ENCODE measurements around the gene ZFAND3. TPM values are rescaled to one million over a fixed set of nuclear protein-coding genes. Genes with fewer than 3 reads are reported as not detected.

Gene ZFAND3
- total RNA-seq, 1 experiment from 2014 or later = 47.2 TPM

- TF ChIP-seq TCF7L2 (IDR thresholded peaks at IDR 0.05; ENCODE audit: borderline replicate concordance, extremely low read depth, insufficient read depth, insufficient read length) (no peak), JUND (IDR thresholded peaks at IDR 0.05) (no peak)
- intact Hi-C loops (cut with micrococcal nuclease) = no loop called here
- ChIA-PET CTCF (no interaction called here), POLR2A (no interaction called here), RAD21 (ENCODE audit: low non-redundant PET in 1 of 2, low total read pairs in 2 of 2, uncharacterized antibody in 2 of 2, unreplicated experiment in 2 of 2) (no interaction called here)
- Histone ChIP-seq H3K36me3 (ENCODE audit: control insufficient read depth in 1 of 2, insufficient read depth in 2 of 2, low read length in 2 of 2) (no peaks in the 10 kb centered on the region), H3K9ac (ENCODE audit: low read length) (no peak overlapping the region), H3K27ac (ENCODE audit: low read depth, low read length) (no peak overlapping the region), H4K20me1 (ENCODE audit: insufficient read depth) (no peaks in the 10 kb centered on the region; the same call in 1 of the 2 replicates), H3K4me2 (ENCODE audit: low read length) (no peak overlapping the region), H3K4me3 (replicated peaks in 1 of 2; ENCODE audit: low read depth in 1 of 2, low read length in 2 of 2) (no peak overlapping the region), H3K79me2 (ENCODE audit: insufficient read depth, low read length) (peaks cover 42% of the 10 kb centered on the region), H3K9me3 (ENCODE audit: control insufficient read depth in 1 of 2, insufficient read depth in 1 of 2, low read depth in 1 of 2, low read length in 2 of 2) (no peaks in the 10 kb centered on the region), H3K4me1 (ENCODE audit: control insufficient read depth in 1 of 2, insufficient read depth in 2 of 2, low read length in 2 of 2) (no peaks in the 10 kb centered on the region), H3K9me2 (ENCODE audit: insufficient read depth) (no peaks in the 10 kb centered on the region), H2AFZ (ENCODE audit: low read depth, low read length, poor library complexity, severe bottlenecking) (no peak overlapping the region), H3K27me3 (ENCODE audit: insufficient read depth, low read length) (no peaks in the 10 kb centered on the region)
- no peak for DNase-seq (ENCODE audit: low read depth, low spot score)
- no peak for ATAC-seq
- BruUV-seq (replicated peaks) = no TSS peak
These were observed 139.5 kb downstream of the ZFAND3 start for GRCh38 chr6:37959061-37959460.

- Histone ChIP-seq H3K9me3 (ENCODE audit: control insufficient read depth in 1 of 2, insufficient read depth in 1 of 2, low read depth in 1 of 2, low read length in 2 of 2) (no peaks in the 10 kb centered on the region), H3K79me2 (ENCODE audit: insufficient read depth, low read length) (peaks cover 34% of the 10 kb centered on the region), H2AFZ (ENCODE audit: low read depth, low read length, poor library complexity, severe bottlenecking) (no peak overlapping the region), H3K36me3 (ENCODE audit: control insufficient read depth in 1 of 2, insufficient read depth in 2 of 2, low read length in 2 of 2) (no peaks in the 10 kb centered on the region), H3K4me3 (replicated peaks in 1 of 2; ENCODE audit: low read depth in 1 of 2, low read length in 2 of 2) (no peak overlapping the region), H3K9me2 (ENCODE audit: insufficient read depth) (no peaks in the 10 kb centered on the region), H3K27me3 (ENCODE audit: insufficient read depth, low read length) (no peaks in the 10 kb centered on the region), H3K4me1 (ENCODE audit: control insufficient read depth in 1 of 2, insufficient read depth in 2 of 2, low read length in 2 of 2) (no peaks in the 10 kb centered on the region), H4K20me1 (ENCODE audit: insufficient read depth) (no peaks in the 10 kb centered on the region), H3K4me2 (ENCODE audit: low read length) (no peak overlapping the region), H3K9ac (ENCODE audit: low read length) (no peak overlapping the region), H3K27ac (ENCODE audit: low read depth, low read length) (no peak overlapping the region)
- ChIA-PET CTCF (no interaction called here), POLR2A (no interaction called here), RAD21 (ENCODE audit: low non-redundant PET in 1 of 2, low total read pairs in 2 of 2, uncharacterized antibody in 2 of 2, unreplicated experiment in 2 of 2) (no interaction called here)
- intact Hi-C loops (cut with micrococcal nuclease) = no loop called here
- DNase-seq (ENCODE audit: low read depth, low spot score) = no peak
- ATAC-seq = no peak
- BruUV-seq (replicated peaks) = no TSS peak
- TF ChIP-seq, protein P1, sequence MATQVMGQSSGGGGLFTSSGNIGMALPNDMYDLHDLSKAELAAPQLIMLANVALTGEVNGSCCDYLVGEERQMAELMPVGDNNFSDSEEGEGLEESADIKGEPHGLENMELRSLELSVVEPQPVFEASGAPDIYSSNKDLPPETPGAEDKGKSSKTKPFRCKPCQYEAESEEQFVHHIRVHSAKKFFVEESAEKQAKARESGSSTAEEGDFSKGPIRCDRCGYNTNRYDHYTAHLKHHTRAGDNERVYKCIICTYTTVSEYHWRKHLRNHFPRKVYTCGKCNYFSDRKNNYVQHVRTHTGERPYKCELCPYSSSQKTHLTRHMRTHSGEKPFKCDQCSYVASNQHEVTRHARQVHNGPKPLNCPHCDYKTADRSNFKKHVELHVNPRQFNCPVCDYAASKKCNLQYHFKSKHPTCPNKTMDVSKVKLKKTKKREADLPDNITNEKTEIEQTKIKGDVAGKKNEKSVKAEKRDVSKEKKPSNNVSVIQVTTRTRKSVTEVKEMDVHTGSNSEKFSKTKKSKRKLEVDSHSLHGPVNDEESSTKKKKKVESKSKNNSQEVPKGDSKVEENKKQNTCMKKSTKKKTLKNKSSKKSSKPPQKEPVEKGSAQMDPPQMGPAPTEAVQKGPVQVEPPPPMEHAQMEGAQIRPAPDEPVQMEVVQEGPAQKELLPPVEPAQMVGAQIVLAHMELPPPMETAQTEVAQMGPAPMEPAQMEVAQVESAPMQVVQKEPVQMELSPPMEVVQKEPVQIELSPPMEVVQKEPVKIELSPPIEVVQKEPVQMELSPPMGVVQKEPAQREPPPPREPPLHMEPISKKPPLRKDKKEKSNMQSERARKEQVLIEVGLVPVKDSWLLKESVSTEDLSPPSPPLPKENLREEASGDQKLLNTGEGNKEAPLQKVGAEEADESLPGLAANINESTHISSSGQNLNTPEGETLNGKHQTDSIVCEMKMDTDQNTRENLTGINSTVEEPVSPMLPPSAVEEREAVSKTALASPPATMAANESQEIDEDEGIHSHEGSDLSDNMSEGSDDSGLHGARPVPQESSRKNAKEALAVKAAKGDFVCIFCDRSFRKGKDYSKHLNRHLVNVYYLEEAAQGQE (IDR thresholded peaks at IDR 0.05; ENCODE audit: low read depth) = no peak
- TF ChIP-seq POLR2AphosphoS5 (IDR thresholded peaks at IDR 0.05; ENCODE audit: low read depth, low read length) (no peak), SP1 (IDR thresholded peaks at IDR 0.05; ENCODE audit: low read depth) (no peak), TCF7L2 (IDR thresholded peaks at IDR 0.05; ENCODE audit: borderline replicate concordance, extremely low read depth, insufficient read depth, insufficient read length) (no peak), SIN3A (IDR thresholded peaks at IDR 0.05; ENCODE audit: low read depth) (no peak), ATF3 (IDR thresholded peaks at IDR 0.05) (no peak), CBX3 (IDR thresholded peaks at IDR 0.05; ENCODE audit: low read depth) (no peak), ZNF274 (IDR thresholded peaks at IDR 0.05; ENCODE audit: low read depth, low read length) (no peak), ZFX (IDR thresholded peaks at IDR 0.05) (no peak), FOSL1 (IDR thresholded peaks at IDR 0.05; ENCODE audit: low read depth) (no peak), EZH2 (IDR thresholded peaks at IDR 0.05) (no peak), SRF (IDR thresholded peaks at IDR 0.05; ENCODE audit: low read depth) (no peak)
- TF ChIP-seq, protein P2, sequence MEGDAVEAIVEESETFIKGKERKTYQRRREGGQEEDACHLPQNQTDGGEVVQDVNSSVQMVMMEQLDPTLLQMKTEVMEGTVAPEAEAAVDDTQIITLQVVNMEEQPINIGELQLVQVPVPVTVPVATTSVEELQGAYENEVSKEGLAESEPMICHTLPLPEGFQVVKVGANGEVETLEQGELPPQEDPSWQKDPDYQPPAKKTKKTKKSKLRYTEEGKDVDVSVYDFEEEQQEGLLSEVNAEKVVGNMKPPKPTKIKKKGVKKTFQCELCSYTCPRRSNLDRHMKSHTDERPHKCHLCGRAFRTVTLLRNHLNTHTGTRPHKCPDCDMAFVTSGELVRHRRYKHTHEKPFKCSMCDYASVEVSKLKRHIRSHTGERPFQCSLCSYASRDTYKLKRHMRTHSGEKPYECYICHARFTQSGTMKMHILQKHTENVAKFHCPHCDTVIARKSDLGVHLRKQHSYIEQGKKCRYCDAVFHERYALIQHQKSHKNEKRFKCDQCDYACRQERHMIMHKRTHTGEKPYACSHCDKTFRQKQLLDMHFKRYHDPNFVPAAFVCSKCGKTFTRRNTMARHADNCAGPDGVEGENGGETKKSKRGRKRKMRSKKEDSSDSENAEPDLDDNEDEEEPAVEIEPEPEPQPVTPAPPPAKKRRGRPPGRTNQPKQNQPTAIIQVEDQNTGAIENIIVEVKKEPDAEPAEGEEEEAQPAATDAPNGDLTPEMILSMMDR (IDR thresholded peaks at IDR 0.05 in 2 of 3, conservative IDR thresholded peaks at IDR 0.05 in 1 of 3; ENCODE audit: borderline replicate concordance in 1 of 3, insufficient read depth in 1 of 3, low read depth in 2 of 3, low read length in 2 of 3) = no peak
- TF ChIP-seq, protein P3, sequence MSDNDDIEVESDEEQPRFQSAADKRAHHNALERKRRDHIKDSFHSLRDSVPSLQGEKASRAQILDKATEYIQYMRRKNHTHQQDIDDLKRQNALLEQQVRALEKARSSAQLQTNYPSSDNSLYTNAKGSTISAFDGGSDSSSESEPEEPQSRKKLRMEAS (IDR thresholded peaks at IDR 0.05) = no peak
These were observed 140.8 kb downstream of the ZFAND3 start for GRCh38 chr6:37960139-37960935.
